Fibroblast of lung (primary cell): ENCODE data around the gene SHROOM3. TPM values are rescaled to one million over a fixed set of nuclear protein-coding genes. Genes with fewer than 3 reads are reported as not detected.

ENCODE experiments used
- DNase-seq, 2 donors: peaks; one replicate each; pipeline versions ENCODE4 v3.0.0 to v3.0.0-alpha.2; 2010; ENCODE audit warnings: low read depth in 2 of 2
- H2AFZ ChIP-seq: 2 replicates; pipeline ENCODE4 v1.5.1; 2012; ENCODE audit warnings: low read length, control low read depth, inconsistent platforms
- H3K27ac ChIP-seq: 2 replicates; pipeline ENCODE4 v1.5.1; 2011; ENCODE audit warnings: low read length, control low read depth; ENCODE audit not compliant: insufficient read depth
- H3K27me3 ChIP-seq: 2 replicates; pipeline ENCODE4 v1.5.1; 2011; ENCODE audit warnings: mild to moderate bottlenecking, low read length; ENCODE audit not compliant: control insufficient read depth, insufficient read depth
- H3K36me3 ChIP-seq: 2 replicates; pipeline ENCODE4 v1.5.1; 2011; ENCODE audit warnings: low read length; ENCODE audit not compliant: control insufficient read depth, insufficient read depth
- H3K4me1 ChIP-seq: 2 replicates; pipeline ENCODE4 v1.5.1; 2011; ENCODE audit warnings: low read length; ENCODE audit not compliant: control insufficient read depth, insufficient read depth; ENCODE audit errors: extremely low read depth
- H3K4me2 ChIP-seq: 2 replicates; pipeline ENCODE4 v1.5.1; 2011; ENCODE audit warnings: low read length, control low read depth; ENCODE audit not compliant: insufficient read depth; ENCODE audit errors: extremely low read depth
- H3K4me3 ChIP-seq, 4 experiments: fragments of 200-600 bp in 1 of 4; sonication (generic) in 1 of 4; replicated peaks in 1 of 4; 2 replicates each; pipeline ENCODE4 v1.5.1; 2011 to 2016; ENCODE audit warnings: low read length in 4 of 4, low read depth in 3 of 4, mild to moderate bottlenecking in 3 of 4, control low read depth in 2 of 4, inconsistent platforms in 1 of 4, mixed read lengths in 1 of 4; ENCODE audit not compliant: insufficient read depth in 1 of 4; ENCODE audit errors: control extremely low read depth in 1 of 4
- H3K79me2 ChIP-seq: 2 replicates; pipeline ENCODE4 v1.5.1; 2012; ENCODE audit warnings: mild to moderate bottlenecking, low read length, inconsistent platforms; ENCODE audit not compliant: control insufficient read depth, insufficient read depth
- H3K9ac ChIP-seq: 2 replicates; pipeline ENCODE4 v1.5.1; 2011; ENCODE audit warnings: mild to moderate bottlenecking, low read length, control low read depth; ENCODE audit not compliant: insufficient read depth
- H3K9me3 ChIP-seq: 2 replicates; pipeline ENCODE4 v1.5.1; 2012; ENCODE audit warnings: low read depth, low read length; ENCODE audit not compliant: control insufficient read depth, insufficient read depth
- H4K20me1 ChIP-seq: 2 replicates; pipeline ENCODE4 v1.5.1; 2011; ENCODE audit warnings: low read length; ENCODE audit not compliant: control insufficient read depth, insufficient read depth; ENCODE audit errors: extremely low read depth
- CTCF ChIP-seq, 2 donors: IDR thresholded peaks in 1 of 2; conservative IDR thresholded peaks in 1 of 2; 1 replicate in 1 of 2; 2 replicates in 1 of 2; pipeline ENCODE4 v1.5.1; 2011 to 2012; ENCODE audit warnings: low read length in 2 of 2, control low read depth in 1 of 2, inconsistent platforms in 1 of 2, low read depth in 1 of 2, mild to moderate bottlenecking in 1 of 2
- EZH2 ChIP-seq: IDR thresholded peaks from 2 replicates; pipeline ENCODE4 v1.5.1; 2012; ENCODE audit warnings: low read length, control low read depth, mild to moderate bottlenecking; ENCODE audit errors: missing control alignments
- polyA plus RNA-seq, 2 donors: library from polyadenylated mRNA; depleted of rRNA in 1 of 2; stranded (reverse) in 1 of 2; unstranded in 1 of 2; fragments of >200 nt; gene quantifications; 2 replicates each; pipeline ENCODE4 v1.2.1, GENCODE V29; 2011 to 2012; ENCODE audit warnings: missing spikeins in 1 of 2
- total RNA-seq: library from RNA; depleted of rRNA; stranded (reverse); fragments of >200 nt; gene quantifications from 2 replicates; pipeline ENCODE4 v1.2.1, GENCODE V29; 2014

Gene SHROOM3
- total and polyA plus RNA-seq, 2 donors (not counting 1 experiment from before 2014, with no cell fraction given): 9.9 to 23.9 TPM

- H2AFZ ChIP-seq: no peak overlapping the region
- DNase-seq: no peak
- H3K36me3 ChIP-seq: no peaks in the 10 kb centered on the region
- H3K27ac ChIP-seq: peak overlapping the region; percentile 67
- H3K9ac ChIP-seq: no peak overlapping the region
- H4K20me1 ChIP-seq: no peaks in the 10 kb centered on the region
- peaks cover 22% of the 10 kb centered on the region for H3K4me1 ChIP-seq
- TF ChIP-seq EZH2 (no peak), CTCF (conservative IDR thresholded peaks at IDR 0.05 in 1 of 2, IDR thresholded peaks at IDR 0.05 in 1 of 2; ENCODE audit: low read depth in 1 of 2, low read length in 2 of 2) (no peak)
- H3K4me3 ChIP-seq: no peak overlapping the region
- H3K9me3 ChIP-seq: no peaks in the 10 kb centered on the region
- no peaks in the 10 kb centered on the region for H3K79me2 ChIP-seq
- H3K4me2 ChIP-seq: no peak overlapping the region
- H3K27me3 ChIP-seq: no peaks in the 10 kb centered on the region
Observed at GRCh38 chr4:76657443-76657842, 222.4 kb downstream of the SHROOM3 start.

GRCh38 chr4:76658231-76659102 is 223.4 kb downstream of the SHROOM3 start:
- peak; percentile 64 to 95 for DNase-seq
- Histone ChIP-seq H3K27ac (peak overlapping the region; percentile 84), H3K9ac (no peak overlapping the region), H4K20me1 (no peaks in the 10 kb centered on the region), H3K4me2 (peak overlapping the region; percentile 72), H3K79me2 (no peaks in the 10 kb centered on the region), H3K9me3 (no peaks in the 10 kb centered on the region), H2AFZ (no peak overlapping the region), H3K4me3 (no peak overlapping the region), H3K27me3 (no peaks in the 10 kb centered on the region), H3K36me3 (no peaks in the 10 kb centered on the region), H3K4me1 (peaks cover 22% of the 10 kb centered on the region)
- TF ChIP-seq CTCF (conservative IDR thresholded peaks at IDR 0.05 in 1 of 2, IDR thresholded peaks at IDR 0.05 in 1 of 2; ENCODE audit: low read depth in 1 of 2, low read length in 2 of 2) (no peak), EZH2 (no peak)

GRCh38 chr4:76659103-76659490 is 224.1 kb downstream of the SHROOM3 start:
- Histone ChIP-seq H3K27ac (peak overlapping the region; percentile 84), H2AFZ (peak overlapping the region; percentile 25), H3K36me3 (no peaks in the 10 kb centered on the region), H3K4me3 (no peak overlapping the region), H3K4me2 (peak overlapping the region; percentile 72), H3K79me2 (no peaks in the 10 kb centered on the region), H4K20me1 (no peaks in the 10 kb centered on the region), H3K4me1 (peaks cover 22% of the 10 kb centered on the region), H3K9ac (no peak overlapping the region), H3K9me3 (no peaks in the 10 kb centered on the region), H3K27me3 (no peaks in the 10 kb centered on the region)
- peak in 1 of 2 donors; percentile 80 for DNase-seq
- TF ChIP-seq CTCF (conservative IDR thresholded peaks at IDR 0.05 in 1 of 2, IDR thresholded peaks at IDR 0.05 in 1 of 2; ENCODE audit: low read depth in 1 of 2, low read length in 2 of 2) (no peak), EZH2 (no peak)
